ENCODE results near the gene AHRR. TPM values are rescaled to one million over a fixed set of nuclear protein-coding genes. Genes with fewer than 3 reads are reported as not detected.
A peak's percentile ranks its signal among the peaks of the same experiment; 100 is the strongest.

AHRR gene
- total RNA-seq, 6 experiments from 2014 or later = 30.9 to 55.7 (median 51.9) TPM

GRCh38 chr5:458547-459353 is 137.2 kb downstream of the AHRR start:
- TF ChIP-seq, protein P1, sequence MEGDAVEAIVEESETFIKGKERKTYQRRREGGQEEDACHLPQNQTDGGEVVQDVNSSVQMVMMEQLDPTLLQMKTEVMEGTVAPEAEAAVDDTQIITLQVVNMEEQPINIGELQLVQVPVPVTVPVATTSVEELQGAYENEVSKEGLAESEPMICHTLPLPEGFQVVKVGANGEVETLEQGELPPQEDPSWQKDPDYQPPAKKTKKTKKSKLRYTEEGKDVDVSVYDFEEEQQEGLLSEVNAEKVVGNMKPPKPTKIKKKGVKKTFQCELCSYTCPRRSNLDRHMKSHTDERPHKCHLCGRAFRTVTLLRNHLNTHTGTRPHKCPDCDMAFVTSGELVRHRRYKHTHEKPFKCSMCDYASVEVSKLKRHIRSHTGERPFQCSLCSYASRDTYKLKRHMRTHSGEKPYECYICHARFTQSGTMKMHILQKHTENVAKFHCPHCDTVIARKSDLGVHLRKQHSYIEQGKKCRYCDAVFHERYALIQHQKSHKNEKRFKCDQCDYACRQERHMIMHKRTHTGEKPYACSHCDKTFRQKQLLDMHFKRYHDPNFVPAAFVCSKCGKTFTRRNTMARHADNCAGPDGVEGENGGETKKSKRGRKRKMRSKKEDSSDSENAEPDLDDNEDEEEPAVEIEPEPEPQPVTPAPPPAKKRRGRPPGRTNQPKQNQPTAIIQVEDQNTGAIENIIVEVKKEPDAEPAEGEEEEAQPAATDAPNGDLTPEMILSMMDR (IDR thresholded peaks at IDR 0.05) = no peak
- peaks cover 19% of the 10 kb centered on the region for H3K4me1 Mint-ChIP-seq (ENCODE audit: low read depth)
- peak; percentile 50 for DNase-seq
- peaks cover 52% of the 10 kb centered on the region for H3K36me3 Mint-ChIP-seq (ENCODE audit: low read depth)
- H3K27ac Mint-ChIP-seq = peak overlapping the region; percentile 88
- no peaks in the 10 kb centered on the region; the same call in none of the 2 replicates for H3K27me3 Mint-ChIP-seq (ENCODE audit: insufficient read depth)
- no peaks in the 10 kb centered on the region for H3K9me3 Mint-ChIP-seq
- H3K4me3 Mint-ChIP-seq = 0 out of 2 replicates have a peak overlapping the region, but pooled peaks have one; percentile 16

- TF ChIP-seq, protein P1 (IDR thresholded peaks at IDR 0.05) = no peak
- peaks cover 54% of the 10 kb centered on the region for H3K36me3 Mint-ChIP-seq (ENCODE audit: low read depth)
- H3K4me1 Mint-ChIP-seq (ENCODE audit: low read depth) = peaks cover 19% of the 10 kb centered on the region
- H3K9me3 Mint-ChIP-seq = no peaks in the 10 kb centered on the region
- H3K27ac Mint-ChIP-seq = peak overlapping the region; percentile 88
- DNase-seq = no peak
- no peaks in the 10 kb centered on the region; the same call in none of the 2 replicates for H3K27me3 Mint-ChIP-seq (ENCODE audit: insufficient read depth)
- H3K4me3 Mint-ChIP-seq = no peak overlapping the region
Observed at GRCh38 chr5:459562-460272, 138.2 kb downstream of the AHRR start.

DNA sequence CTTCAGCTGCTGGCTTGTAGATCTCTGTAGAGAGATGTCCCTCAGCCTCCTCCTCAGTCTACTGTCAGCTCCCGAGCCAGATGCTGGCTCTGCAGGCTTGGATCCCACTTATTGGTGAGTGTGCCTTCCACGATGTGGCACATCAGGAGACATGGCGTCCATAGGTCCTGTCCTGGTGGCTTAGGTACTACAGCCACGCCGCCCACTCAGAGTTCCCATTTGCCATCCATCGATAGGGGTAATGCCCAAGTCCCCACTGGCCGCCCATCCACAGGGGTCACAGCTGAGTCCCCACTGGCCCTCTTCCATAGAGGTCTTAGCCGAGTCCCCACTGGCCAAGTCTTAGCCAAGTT is 138.7 kb downstream of the AHRR start:
- H3K27me3 Mint-ChIP-seq (ENCODE audit: insufficient read depth) = no peaks in the 10 kb centered on the region; the same call in none of the 2 replicates
- peaks cover 54% of the 10 kb centered on the region for H3K36me3 Mint-ChIP-seq (ENCODE audit: low read depth)
- H3K27ac Mint-ChIP-seq = no peak overlapping the region
- DNase-seq = no peak
- H3K9me3 Mint-ChIP-seq = no peaks in the 10 kb centered on the region
- TF ChIP-seq, protein P1 (IDR thresholded peaks at IDR 0.05) = no peak
- no peak overlapping the region for H3K4me3 Mint-ChIP-seq
- H3K4me1 Mint-ChIP-seq (ENCODE audit: low read depth) = peaks cover 19% of the 10 kb centered on the region

GRCh38 chr5:462051-462481 is 140.6 kb downstream of the AHRR start:
- Mint-ChIP-seq H3K4me1 (ENCODE audit: low read depth) (peaks cover 19% of the 10 kb centered on the region), H3K9me3 (no peaks in the 10 kb centered on the region), H3K27ac (no peak overlapping the region), H3K4me3 (no peak overlapping the region), H3K27me3 (ENCODE audit: insufficient read depth) (no peaks in the 10 kb centered on the region; the same call in 1 of the 2 replicates), H3K36me3 (ENCODE audit: low read depth) (peaks cover 54% of the 10 kb centered on the region)
- no peak for DNase-seq
- TF ChIP-seq, protein P1 (IDR thresholded peaks at IDR 0.05) = no peak

DNA sequence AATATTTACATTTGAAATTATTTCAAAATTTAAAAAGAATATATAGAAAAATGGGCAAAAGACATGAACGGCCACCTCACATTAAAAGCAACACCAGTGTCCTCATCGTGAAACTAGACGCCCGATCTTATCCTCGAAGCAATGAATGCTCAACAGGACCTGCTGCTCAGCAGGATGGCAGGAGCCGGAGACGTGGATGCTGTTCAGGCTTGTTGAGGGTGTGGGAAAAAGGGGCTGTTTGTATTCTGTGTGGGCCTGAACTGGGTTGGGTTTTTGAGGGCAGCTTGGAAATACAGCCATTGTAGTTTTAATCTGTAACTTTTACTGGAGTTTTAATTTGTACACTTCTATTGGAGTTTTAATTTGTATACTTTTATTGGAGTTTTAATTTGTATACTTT is 141.8 kb downstream of the AHRR start:
- no peaks in the 10 kb centered on the region for H3K27me3 Mint-ChIP-seq (ENCODE audit: insufficient read depth)
- no peak overlapping the region for H3K27ac Mint-ChIP-seq
- DNase-seq = no peak
- H3K4me1 Mint-ChIP-seq (ENCODE audit: low read depth) = peaks cover 14% of the 10 kb centered on the region
- peaks cover 49% of the 10 kb centered on the region for H3K36me3 Mint-ChIP-seq (ENCODE audit: low read depth)
- H3K9me3 Mint-ChIP-seq = no peaks in the 10 kb centered on the region
- H3K4me3 Mint-ChIP-seq = no peak overlapping the region
- TF ChIP-seq, protein P1 (IDR thresholded peaks at IDR 0.05) = no peak

Data from HFFc6 (cell line).